Thyroid gland (tissue), 4 donors: Measurements from ENCODE around the gene CD46. TPM values are rescaled to one million over a fixed set of nuclear protein-coding genes. Genes with fewer than 3 reads are reported as not detected.

ENCODE experiments used
- DNase-seq, 2 donors: peaks; one replicate each; pipeline ENCODE4 v3.0.0-alpha.2; 2019
- H3K27ac ChIP-seq, 3 donors: fragments of 200-600 bp; sonication (generic); 1 replicate in 2 of 3; 2 replicates in 1 of 3; pipeline ENCODE4 v1.5.1; 2016 to 2019; ENCODE audit warnings: mild to moderate bottlenecking in 1 of 3, moderate library complexity in 1 of 3
- H3K27me3 ChIP-seq: fragments of 200-600 bp; sonication (generic); one replicate; pipeline ENCODE4 v1.5.1; 2019
- H3K36me3 ChIP-seq, 2 donors: fragments of 200-600 bp; sonication (generic); one replicate each; pipeline ENCODE4 v1.5.1; 2016 to 2019
- H3K4me1 ChIP-seq, 2 donors: fragments of 200-600 bp; sonication (generic); one replicate each; pipeline ENCODE4 v1.5.1; 2017 to 2019
- H3K4me3 ChIP-seq, 3 donors: fragments of 200-600 bp; sonication (generic); replicated peaks in 1 of 3; 1 replicate in 2 of 3; 2 replicates in 1 of 3; pipeline ENCODE4 v1.5.1; 2016; ENCODE audit warnings: mild to moderate bottlenecking in 1 of 3
- H3K9me3 ChIP-seq: fragments of 200-600 bp; sonication (generic); one replicate; pipeline ENCODE4 v1.5.1; 2017
- CTCF ChIP-seq, 6 experiments: fragments of 200-600 bp in 3 of 6; fragments of 450-650 bp in 3 of 6; sonication (generic) in 3 of 6; IDR thresholded peaks; one replicate each; pipeline ENCODE4 v1.5.1; 2016 to 2019; ENCODE audit warnings: antibody characterized with exemption in 6 of 6, mild to moderate bottlenecking in 2 of 6, inconsistent platforms in 1 of 6, moderate library complexity in 1 of 6
- POLR2A ChIP-seq, 2 donors: fragments of 450-650 bp; IDR thresholded peaks; one replicate each; pipeline ENCODE4 v1.6.1; 2017; ENCODE audit warnings: antibody characterized with exemption in 2 of 2, mild to moderate bottlenecking in 2 of 2, moderate library complexity in 1 of 2
- WGBS, 2 donors: methylation state at CpG; one replicate each; pipeline ENCODE4 v1.1.5; 2017; 5-methylcytosine and 5-hydroxymethylcytosine counted together
- intact Hi-C: fragments of 100-400 bp; cut with DNase I; formaldehyde crosslinking; loops from one replicate; pipeline ENCODE4 v1.15.1; 2023
- total RNA-seq, 4 donors: library from RNA; depleted of rRNA; stranded (reverse); fragments of >200 nt; gene quantifications; one replicate each; pipeline ENCODE4 v1.2.3, GENCODE V29; 2016

CD46 gene
- total RNA-seq, 4 donors from 2014 or later, result 135 to 275 (median 180) TPM

- Histone ChIP-seq H3K27me3 (no peaks in the 10 kb centered on the region), H3K9me3 (no peaks in the 10 kb centered on the region), H3K4me1 (peaks cover 64 to 68% of the 10 kb centered on the region in 2 donors), H3K27ac (peak overlapping the region; percentile 97 to 100 (median 99)), H3K36me3 (peaks cover 0 to 2% of the 10 kb centered on the region in 2 donors), H3K4me3 (no peak overlapping the region)
- TF ChIP-seq POLR2A (IDR thresholded peaks at IDR 0.05), result peak in 1 of 2 donors; percentile 62
- TF ChIP-seq CTCF (IDR thresholded peaks at IDR 0.05), result no peak
- WGBS, 2 donors, result 21 to 28% methylated on average over 16 to 18 of the region's 18 CpGs
- peak; percentile 73 to 76 for DNase-seq
- intact Hi-C loops, result loop anchor here (2.0 kb wide), 1 partner anchor 42 kb away; no protein-coding TSS in a partner anchor
Measured at GRCh38 chr1:207826557-207827487, 75.0 kb downstream of the CD46 start.

GRCh38 chr1:207827488-207827830, 75.6 kb downstream of the CD46 start:
- Histone ChIP-seq H3K4me3 (no peak overlapping the region), H3K9me3 (no peaks in the 10 kb centered on the region), H3K36me3 (no peaks in the 10 kb centered on the region), H3K27me3 (no peaks in the 10 kb centered on the region), H3K27ac (peak overlapping the region; percentile 97 to 100 (median 99)), H3K4me1 (peaks cover 62 to 70% of the 10 kb centered on the region in 2 donors)
- intact Hi-C loops, result loop anchor here (2.0 kb wide), 1 partner anchor 41 kb away; no protein-coding TSS in a partner anchor
- DNase-seq, result peak in 1 of 2 donors; percentile 3
- TF ChIP-seq CTCF (IDR thresholded peaks at IDR 0.05) (no peak), POLR2A (IDR thresholded peaks at IDR 0.05) (no peak)
- 84 to 92% methylated on average over 2 of the region's 2 CpGs for WGBS, 2 donors

- TF ChIP-seq POLR2A (IDR thresholded peaks at IDR 0.05), result no peak
- TF ChIP-seq CTCF (IDR thresholded peaks at IDR 0.05), result no peak
- DNase-seq, result peak in 1 of 2 donors; percentile 1
- no peak overlapping the region for H3K4me3 ChIP-seq
- no peaks in the 10 kb centered on the region for H3K9me3 ChIP-seq
- intact Hi-C loops, result no loop called here
- 85 to 88% methylated on average over 5 of the region's 5 CpGs for WGBS, 2 donors
- peaks cover 62 to 76% of the 10 kb centered on the region in 2 donors for H3K4me1 ChIP-seq
- no peaks in the 10 kb centered on the region for H3K36me3 ChIP-seq
- H3K27ac ChIP-seq, result peak overlapping the region; percentile 71 to 99 (median 97)
- H3K27me3 ChIP-seq, result no peaks in the 10 kb centered on the region
Measured at GRCh38 chr1:207828046-207828445, 76.2 kb downstream of the CD46 start.

GRCh38 chr1:207828485-207829158, 76.8 kb downstream of the CD46 start:
- TF ChIP-seq CTCF (IDR thresholded peaks at IDR 0.05) (peak; percentile 67 to 98 (median 88)), POLR2A (IDR thresholded peaks at IDR 0.05) (no peak)
- peak; percentile 76 to 79 for DNase-seq
- WGBS, 2 donors, result 59 to 68% methylated on average over 2 of the region's 2 CpGs
- Histone ChIP-seq H3K36me3 (no peaks in the 10 kb centered on the region), H3K27me3 (no peaks in the 10 kb centered on the region), H3K27ac (peak overlapping the region; percentile 71 to 99 (median 97)), H3K4me1 (peaks cover 62 to 82% of the 10 kb centered on the region in 2 donors), H3K9me3 (no peaks in the 10 kb centered on the region), H3K4me3 (no peak overlapping the region)
- intact Hi-C loops, result no loop called here
